HepG2 (cell line): ENCODE data around the gene THADA. TPM values are rescaled to one million over a fixed set of nuclear protein-coding genes. Genes with fewer than 3 reads are reported as not detected.

Source experiments
- AKNA ChIP-seq: sonication (generic); formaldehyde crosslinking; IDR thresholded peaks from 2 replicates; pipeline ENCODE4 v1.4.0; 2020; ENCODE audit warnings: missing genetic modification reagents, borderline replicate concordance
- IKZF5 ChIP-seq: IDR thresholded peaks from 2 replicates; pipeline ENCODE4 v1.6.1; 2018; ENCODE audit warnings: missing genetic modification reagents, mild to moderate bottlenecking, missing compliant biosample characterization
- KDM6A ChIP-seq: IDR thresholded peaks from 2 replicates; pipeline ENCODE4 v1.6.1; 2016; ENCODE audit warnings: low read depth
- MAZ ChIP-seq, 2 experiments: sonication (generic) in 1 of 2; formaldehyde crosslinking in 1 of 2; IDR thresholded peaks; 2 replicates each; pipeline versions ENCODE4 v1.5.0 to v1.6.1; 2012 to 2020; ENCODE audit warnings: low read depth in 2 of 2, mild to moderate bottlenecking in 2 of 2, borderline replicate concordance in 1 of 2, improper control_type of control experiment in 1 of 2, low read length in 1 of 2, missing genetic modification reagents in 1 of 2, moderate library complexity in 1 of 2
- NR2C2 ChIP-seq: sonication (generic); formaldehyde crosslinking; IDR thresholded peaks from 2 replicates; pipeline ENCODE4 v1.4.0; 2020; ENCODE audit warnings: missing genetic modification reagents, mild to moderate bottlenecking, moderate library complexity, borderline replicate concordance
- SMARCC2 ChIP-seq: fragments of 450-650 bp; IDR thresholded peaks from 2 replicates; pipeline ENCODE4 v1.6.1; 2017; ENCODE audit warnings: antibody characterized with exemption, mild to moderate bottlenecking
- SMARCE1 ChIP-seq: fragments of 450-650 bp; IDR thresholded peaks from 2 replicates; pipeline ENCODE4 v1.6.1; 2017; ENCODE audit warnings: borderline replicate concordance
- SRY ChIP-seq: sonication (generic); formaldehyde crosslinking; IDR thresholded peaks from 2 replicates; pipeline ENCODE4 v1.8.0; 2022; ENCODE audit warnings: mild to moderate bottlenecking, missing genetic modification reagents
- TRIM22 ChIP-seq: fragments of 450-650 bp; IDR thresholded peaks from 2 replicates; pipeline ENCODE4 v1.6.1; 2017
- ZFX ChIP-seq: sonication (generic); formaldehyde crosslinking; IDR thresholded peaks from 2 replicates; pipeline ENCODE4 v1.4.0; 2020; ENCODE audit warnings: mild to moderate bottlenecking, low read depth, missing genetic modification reagents, moderate library complexity
- ZNF44 ChIP-seq: sonication (generic); formaldehyde crosslinking; IDR thresholded peaks from 2 replicates; pipeline ENCODE4 v1.5.1; 2020; ENCODE audit warnings: mild to moderate bottlenecking, missing genetic modification reagents
- ZNF530 ChIP-seq: sonication (generic); formaldehyde crosslinking; IDR thresholded peaks from 2 replicates; pipeline ENCODE4 v1.5.0; 2020; ENCODE audit warnings: low read depth, mild to moderate bottlenecking, missing genetic modification reagents
- ZNF569 ChIP-seq: sonication (generic); formaldehyde crosslinking; IDR thresholded peaks from 2 replicates; pipeline ENCODE4 v1.5.0; 2020; ENCODE audit warnings: mild to moderate bottlenecking, missing genetic modification reagents, moderate library complexity, borderline replicate concordance
- ZNF614 ChIP-seq: IDR thresholded peaks from 2 replicates; pipeline ENCODE4 v1.6.1; 2018; ENCODE audit warnings: missing biosample characterization, missing genetic modification reagents, inconsistent platforms, borderline replicate concordance
- ZNF678 ChIP-seq: sonication (generic); formaldehyde crosslinking; IDR thresholded peaks from 2 replicates; pipeline ENCODE4 v1.4.0; 2020; ENCODE audit warnings: mild to moderate bottlenecking, missing genetic modification reagents
- polyA plus RNA-seq, 8 experiments: library from polyadenylated mRNA; depleted of rRNA in 3 of 8; stranded (reverse) in 7 of 8; unstranded in 1 of 8; fragments of >200 nt; fragmentation: Illumina TruSeq in 4 of 8; extraction: Trizol in 4 of 8; gene quantifications; 2 replicates each; pipeline versions ENCODE4 v1.2.1 to v1.2.3, GENCODE V29; 2011 to 2016; ENCODE audit warnings: low read depth in 4 of 8, missing spikeins in 1 of 8, mixed read lengths in 1 of 8; ENCODE audit not compliant: insufficient read depth in 1 of 8
- total RNA-seq, 5 experiments: library from RNA; depleted of rRNA; stranded (reverse); fragments of >200 nt; fragmentation: Illumina TruSeq; extraction: Trizol; gene quantifications; 2 replicates each; pipeline ENCODE4 v1.2.3, GENCODE V29; 2016; ENCODE audit warnings: low read depth in 1 of 5
- TF ChIP-seq, protein P1 (sequence below): sonication (generic); formaldehyde crosslinking; IDR thresholded peaks from 2 replicates; pipeline ENCODE4 v1.4.0; 2020; ENCODE audit warnings: mild to moderate bottlenecking, missing genetic modification reagents, borderline replicate concordance

THADA gene
- total and polyA plus RNA-seq, 2 of the 13 experiments (the other 11 are each of a cell fraction or from before 2014, with no cell fraction given) = 12.7 to 21.7 TPM

GRCh38 chr2:43225093-43225787 is 370.6 kb downstream of the THADA start (continued):
- no peak for TF ChIP-seq AKNA (CRISPR knock-in tag)
- no peak for TF ChIP-seq SMARCE1
- TF ChIP-seq NR2C2 (CRISPR knock-in tag) = no peak
- no peak for TF ChIP-seq SMARCC2
- TF ChIP-seq, protein P1, sequence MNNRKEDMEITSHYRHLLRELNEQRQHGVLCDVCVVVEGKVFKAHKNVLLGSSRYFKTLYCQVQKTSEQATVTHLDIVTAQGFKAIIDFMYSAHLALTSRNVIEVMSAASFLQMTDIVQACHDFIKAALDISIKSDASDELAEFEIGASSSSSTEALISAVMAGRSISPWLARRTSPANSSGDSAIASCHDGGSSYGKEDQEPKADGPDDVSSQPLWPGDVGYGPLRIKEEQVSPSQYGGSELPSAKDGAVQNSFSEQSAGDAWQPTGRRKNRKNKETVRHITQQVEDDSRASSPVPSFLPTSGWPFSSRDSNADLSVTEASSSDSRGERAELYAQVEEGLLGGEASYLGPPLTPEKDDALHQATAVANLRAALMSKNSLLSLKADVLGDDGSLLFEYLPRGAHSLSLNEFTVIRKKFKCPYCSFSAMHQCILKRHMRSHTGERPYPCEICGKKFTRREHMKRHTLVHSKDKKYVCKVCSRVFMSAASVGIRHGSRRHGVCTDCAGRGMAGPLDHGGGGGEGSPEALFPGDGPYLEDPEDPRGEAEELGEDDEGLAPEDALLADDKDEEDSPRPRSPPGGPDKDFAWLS (CRISPR knock-in tag) = no peak
- no peak for TF ChIP-seq MAZ (IDR thresholded peaks at IDR 0.05; ENCODE audit: borderline replicate concordance, low read depth, low read length)
- TF ChIP-seq MAZ (CRISPR knock-in tag; IDR thresholded peaks at IDR 0.05; ENCODE audit: low read depth) = no peak; the same call in none of the 2 replicates
- no peak for TF ChIP-seq ZNF44
- no peak for TF ChIP-seq ZNF569 (CRISPR knock-in tag)
- no peak for TF ChIP-seq ZNF614 (CRISPR knock-in tag)
- no peak for TF ChIP-seq TRIM22
- TF ChIP-seq ZFX = no peak
- TF ChIP-seq ZNF530 (CRISPR knock-in tag) = 0 out of 2 replicates have a peak, but pooled peaks have one; percentile 76
- peak; percentile 81; the same call in 1 of the 2 replicates for TF ChIP-seq SRY
- no peak; the same call in 1 of the 2 replicates for TF ChIP-seq IKZF5
- TF ChIP-seq ZNF678 = peak; percentile 27; the same call in 1 of the 2 replicates
- no peak for TF ChIP-seq KDM6A (CRISPR knock-in tag)
